ENCODE data around the gene APLN.

The APLN gene

GRCh38 chrX:129663171-129663570 is 8.4 kb upstream of the APLN start:
- Histone ChIP-seq H4K20me1 (ENCODE audit: insufficient read depth, low read length) (no peaks in the 10 kb centered on the region), H3K4me1 (ENCODE audit: low read length) (peaks cover 9% of the 10 kb centered on the region), H3K9ac (ENCODE audit: low read length) (no peak overlapping the region), H3K36me3 (replicated peaks; ENCODE audit: low read depth, low read length) (no peaks in the 10 kb centered on the region), H3K27ac (ENCODE audit: low read length) (no peak overlapping the region), H3K4me3 (ENCODE audit: low read length) (no peak overlapping the region), H3K27me3 (ENCODE audit: low read depth, low read length) (no peaks in the 10 kb centered on the region), H3K4me2 (ENCODE audit: low read length) (no peak overlapping the region), H3K9me3 (ENCODE audit: insufficient read depth, low read length) (no peaks in the 10 kb centered on the region), H3K79me2 (ENCODE audit: low read length) (no peaks in the 10 kb centered on the region), H2AFZ (ENCODE audit: low read depth, low read length) (no peak overlapping the region)
- no peak for TF ChIP-seq CTCF (IDR thresholded peaks at IDR 0.05; ENCODE audit: low read depth, low read length)

DNA sequence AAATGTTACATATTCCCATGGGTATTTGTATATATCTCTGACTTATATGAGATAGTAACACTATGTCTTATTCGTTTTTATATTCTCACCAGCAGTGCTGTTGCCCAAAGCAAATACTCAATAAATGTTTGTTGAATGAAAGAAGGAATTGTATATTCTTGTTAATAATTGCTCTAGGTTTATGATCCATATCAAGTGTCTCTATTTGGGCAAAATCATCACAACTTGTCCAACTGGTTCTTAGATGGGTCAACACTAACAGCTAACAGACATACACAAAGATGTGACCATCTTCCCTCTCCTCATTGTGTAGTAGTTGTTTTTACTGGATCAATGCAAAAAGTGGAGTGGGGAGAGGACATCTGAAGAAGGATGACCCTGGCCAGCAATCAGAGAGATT is 6.6 kb upstream of the APLN start:
- Histone ChIP-seq H3K27me3 (ENCODE audit: low read depth, low read length) (no peaks in the 10 kb centered on the region), H2AFZ (ENCODE audit: low read depth, low read length) (no peak overlapping the region), H3K79me2 (ENCODE audit: low read length) (no peaks in the 10 kb centered on the region), H3K36me3 (replicated peaks; ENCODE audit: low read depth, low read length) (no peaks in the 10 kb centered on the region), H3K9me3 (ENCODE audit: insufficient read depth, low read length) (no peaks in the 10 kb centered on the region), H3K27ac (ENCODE audit: low read length) (no peak overlapping the region), H3K4me2 (ENCODE audit: low read length) (no peak overlapping the region), H3K9ac (ENCODE audit: low read length) (no peak overlapping the region), H3K4me3 (ENCODE audit: low read length) (no peak overlapping the region), H3K4me1 (ENCODE audit: low read length) (peaks cover 9% of the 10 kb centered on the region), H4K20me1 (ENCODE audit: insufficient read depth, low read length) (no peaks in the 10 kb centered on the region)
- TF ChIP-seq CTCF (IDR thresholded peaks at IDR 0.05; ENCODE audit: low read depth, low read length) (no peak), EZH2phosphoT487 (IDR thresholded peaks at IDR 0.05; ENCODE audit: low read depth) (no peak)

GRCh38 chrX:129659861-129660260 is 5.1 kb upstream of the APLN start:
- Histone ChIP-seq H3K27me3 (ENCODE audit: low read depth, low read length) (peaks cover 10% of the 10 kb centered on the region), H3K4me3 (ENCODE audit: low read length) (no peak overlapping the region), H3K36me3 (replicated peaks; ENCODE audit: low read depth, low read length) (no peaks in the 10 kb centered on the region), H3K4me2 (ENCODE audit: low read length) (no peak overlapping the region), H3K79me2 (ENCODE audit: low read length) (no peaks in the 10 kb centered on the region), H3K27ac (ENCODE audit: low read length) (no peak overlapping the region), H2AFZ (ENCODE audit: low read depth, low read length) (no peak overlapping the region), H3K4me1 (ENCODE audit: low read length) (peaks cover 15% of the 10 kb centered on the region), H3K9ac (ENCODE audit: low read length) (no peak overlapping the region), H4K20me1 (ENCODE audit: insufficient read depth, low read length) (no peaks in the 10 kb centered on the region), H3K9me3 (ENCODE audit: insufficient read depth, low read length) (no peaks in the 10 kb centered on the region)
- TF ChIP-seq EZH2phosphoT487 (IDR thresholded peaks at IDR 0.05; ENCODE audit: low read depth) (no peak), CTCF (IDR thresholded peaks at IDR 0.05; ENCODE audit: low read depth, low read length) (no peak)

DNA sequence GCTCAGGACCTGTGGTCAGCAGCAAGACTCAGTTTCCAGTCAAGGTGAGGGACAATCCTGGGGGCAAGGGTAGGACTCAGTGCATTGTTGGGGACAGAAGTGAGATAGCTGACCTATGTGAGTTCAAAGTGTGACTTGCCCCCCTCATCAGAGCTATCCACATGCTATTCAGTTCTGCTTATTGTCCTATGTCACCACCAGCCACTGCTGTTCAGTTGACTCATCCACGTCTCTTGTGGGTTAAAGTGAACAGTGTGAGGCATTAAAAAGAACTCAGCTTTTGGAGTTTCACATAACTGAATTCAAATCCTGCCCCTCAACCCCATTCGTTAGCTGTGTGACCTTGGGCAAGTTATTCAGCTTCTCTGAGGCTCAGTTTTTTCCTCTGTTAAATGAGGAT is 4.4 kb upstream of the APLN start:
- no peak overlapping the region for H3K9ac ChIP-seq (ENCODE audit: low read length)
- H2AFZ ChIP-seq (ENCODE audit: low read depth, low read length): no peak overlapping the region
- peaks cover 15% of the 10 kb centered on the region for H3K4me1 ChIP-seq (ENCODE audit: low read length)
- TF ChIP-seq CTCF (IDR thresholded peaks at IDR 0.05; ENCODE audit: low read depth, low read length) (no peak), EZH2phosphoT487 (IDR thresholded peaks at IDR 0.05; ENCODE audit: low read depth) (no peak)
- no peaks in the 10 kb centered on the region for H4K20me1 ChIP-seq (ENCODE audit: insufficient read depth, low read length)
- H3K9me3 ChIP-seq (ENCODE audit: insufficient read depth, low read length): no peaks in the 10 kb centered on the region
- no peaks in the 10 kb centered on the region for H3K36me3 ChIP-seq (replicated peaks; ENCODE audit: low read depth, low read length)
- no peak overlapping the region for H3K4me2 ChIP-seq (ENCODE audit: low read length)
- no peaks in the 10 kb centered on the region for H3K79me2 ChIP-seq (ENCODE audit: low read length)
- H3K27me3 ChIP-seq (ENCODE audit: low read depth, low read length): peaks cover 12% of the 10 kb centered on the region
- no peak overlapping the region for H3K4me3 ChIP-seq (ENCODE audit: low read length)
- H3K27ac ChIP-seq (ENCODE audit: low read length): no peak overlapping the region
